Adrenal gland (tissue), 5 donors: Measurements from ENCODE around the gene TNFAIP8L1.

Experiments used
- CTCF ChIP-seq, 6 experiments: fragments of 450-650 bp in 4 of 6; fragments of 200-600 bp in 2 of 6; sonication (generic) in 1 of 6; IDR thresholded peaks; 1 replicate in 5 of 6; 2 replicates in 1 of 6; pipeline versions ENCODE4 v1.5.1 to v1.8.0; 2016 to 2021; ENCODE audit warnings: antibody characterized with exemption in 6 of 6, mild to moderate bottlenecking in 2 of 6, moderate library complexity in 1 of 6
- POLR2A ChIP-seq, 2 donors: fragments of 450-650 bp; IDR thresholded peaks; one replicate each; pipeline ENCODE4 v1.6.1; 2017; ENCODE audit warnings: antibody characterized with exemption in 2 of 2, mild to moderate bottlenecking in 2 of 2, moderate library complexity in 1 of 2
- donor health status: DM: no; HTN: no; CAD: no.

DNA sequence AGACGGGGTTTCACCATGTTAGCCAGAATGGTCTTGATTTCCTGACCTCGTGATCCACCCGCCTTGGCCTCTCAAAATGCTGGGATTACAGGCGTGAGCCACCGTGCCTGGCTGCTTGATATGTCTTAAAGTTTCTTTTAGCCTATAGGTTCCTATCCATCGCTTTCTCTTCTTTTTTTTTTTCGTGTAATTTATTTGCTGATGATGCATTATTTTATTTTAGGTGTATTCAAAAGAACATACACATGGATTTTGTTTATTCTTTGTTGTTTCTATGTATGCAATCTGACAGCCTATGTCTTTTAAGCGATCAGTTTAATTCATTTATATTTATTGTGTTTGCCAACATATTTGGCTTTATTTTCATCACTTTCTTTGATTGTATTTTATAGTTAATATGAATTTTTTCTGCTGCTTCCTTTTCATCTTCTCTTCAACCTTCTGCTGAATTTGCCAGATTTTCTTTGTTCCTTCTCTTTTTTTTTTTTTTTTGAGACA lies 26.0 kb upstream of the TNFAIP8L1 start:
- TF ChIP-seq CTCF (IDR thresholded peaks at IDR 0.05) (no peak), POLR2A (IDR thresholded peaks at IDR 0.05) (no peak)
